ENCODE data around the gene GPR26. TPM values are rescaled to one million over a fixed set of nuclear protein-coding genes. Genes with fewer than 3 reads are reported as not detected.

The GPR26 gene
- total RNA-seq, 2 experiments from 2014 or later = not detected

- intact Hi-C loops (cut with DNase I, micrococcal nuclease) = no loop called here
- Histone ChIP-seq H3K27ac (ENCODE audit: low read depth in 1 of 2, low read length in 2 of 2) (no peak overlapping the region), H3K9me3 (ENCODE audit: control insufficient read depth in 1 of 2, insufficient read depth in 1 of 2, low read length in 2 of 2) (no peaks in the 10 kb centered on the region), H3K36me3 (ENCODE audit: insufficient read depth, low read length) (no peaks in the 10 kb centered on the region), H3K27me3 (ENCODE audit: control insufficient read depth in 1 of 2, insufficient read depth in 2 of 2, low read length in 2 of 2) (peaks cover 0 to 14% of the 10 kb centered on the region in 2 experiments), H3K4me1 (ENCODE audit: insufficient read depth, low read length) (no peaks in the 10 kb centered on the region), H3K4me3 (ENCODE audit: low read length) (no peak overlapping the region)
- Mint-ChIP-seq H3K27me3 (peaks cover 42% of the 10 kb centered on the region), H3K27ac (no peak overlapping the region), H3K4me1 (ENCODE audit: low read depth) (no peaks in the 10 kb centered on the region), H3K36me3 (ENCODE audit: low read depth) (no peaks in the 10 kb centered on the region), H3K4me3 (no peak overlapping the region), H3K9me3 (no peaks in the 10 kb centered on the region)
- DNase-seq (no peak), ATAC-seq (ENCODE audit: poor library complexity) (no peak)
- ChIA-PET CTCF (no interaction called here), POLR2A (no interaction called here)
- no peak for TF ChIP-seq CTCF (IDR thresholded peaks at IDR 0.05)
Observed at GRCh38 chr10:123642697-123643096, 23.5 kb upstream of the GPR26 start.

GRCh38 chr10:123643315-123643714, 22.8 kb upstream of the GPR26 start:
- no peaks in the 10 kb centered on the region for H3K9me3 Mint-ChIP-seq
- intact Hi-C loops (cut with DNase I, micrococcal nuclease) = no loop called here
- H3K36me3 Mint-ChIP-seq (ENCODE audit: low read depth) = no peaks in the 10 kb centered on the region
- Histone ChIP-seq H3K4me3 (ENCODE audit: low read length) (no peak overlapping the region), H3K27ac (ENCODE audit: low read depth in 1 of 2, low read length in 2 of 2) (no peak overlapping the region), H3K9me3 (ENCODE audit: control insufficient read depth in 1 of 2, insufficient read depth in 1 of 2, low read length in 2 of 2) (no peaks in the 10 kb centered on the region), H3K27me3 (ENCODE audit: control insufficient read depth in 1 of 2, insufficient read depth in 2 of 2, low read length in 2 of 2) (peaks cover 0 to 14% of the 10 kb centered on the region in 2 experiments), H3K36me3 (ENCODE audit: insufficient read depth, low read length) (no peaks in the 10 kb centered on the region), H3K4me1 (ENCODE audit: insufficient read depth, low read length) (no peaks in the 10 kb centered on the region)
- ChIA-PET CTCF (no interaction called here), POLR2A (no interaction called here)
- no peak overlapping the region for H3K27ac Mint-ChIP-seq
- ATAC-seq (ENCODE audit: poor library complexity) = no peak
- peaks cover 37% of the 10 kb centered on the region for H3K27me3 Mint-ChIP-seq
- DNase-seq = no peak
- no peak overlapping the region for H3K4me3 Mint-ChIP-seq
- no peak for TF ChIP-seq CTCF (IDR thresholded peaks at IDR 0.05)
- no peaks in the 10 kb centered on the region for H3K4me1 Mint-ChIP-seq (ENCODE audit: low read depth)

GRCh38 chr10:123645016-123645415, 21.1 kb upstream of the GPR26 start:
- DNase-seq (no peak), ATAC-seq (ENCODE audit: poor library complexity) (no peak)
- no peaks in the 10 kb centered on the region for H3K9me3 ChIP-seq (ENCODE audit: control insufficient read depth in 1 of 2, insufficient read depth in 1 of 2, low read length in 2 of 2)
- Mint-ChIP-seq H3K4me1 (ENCODE audit: low read depth) (no peaks in the 10 kb centered on the region), H3K36me3 (ENCODE audit: low read depth) (no peaks in the 10 kb centered on the region), H3K27me3 (peaks cover 40% of the 10 kb centered on the region), H3K27ac (no peak overlapping the region), H3K4me3 (no peak overlapping the region), H3K9me3 (no peaks in the 10 kb centered on the region)
- no peaks in the 10 kb centered on the region for H3K4me1 ChIP-seq (ENCODE audit: insufficient read depth, low read length)
- no peaks in the 10 kb centered on the region for H3K36me3 ChIP-seq (ENCODE audit: insufficient read depth, low read length)
- POLR2A ChIA-PET = no interaction called here
- no peak overlapping the region for H3K4me3 ChIP-seq (ENCODE audit: low read length)
- H3K27me3 ChIP-seq (ENCODE audit: control insufficient read depth in 1 of 2, insufficient read depth in 2 of 2, low read length in 2 of 2) = peaks cover 0 to 6% of the 10 kb centered on the region in 2 experiments
- no peak for TF ChIP-seq CTCF (IDR thresholded peaks at IDR 0.05)
- H3K27ac ChIP-seq (ENCODE audit: low read depth in 1 of 2, low read length in 2 of 2) = no peak overlapping the region
- CTCF ChIA-PET = no interaction called here
- intact Hi-C loops (cut with DNase I, micrococcal nuclease) = no loop called here
